ENCODE results near the gene PRRC2C.

The PRRC2C gene

GRCh38 chr1:171583591-171584201 lies 98.4 kb downstream of the PRRC2C start:
- no peak overlapping the region for H3K27ac ChIP-seq
- TF ChIP-seq CTCF (conservative IDR thresholded peaks at IDR 0.05) (no peak), ZFX (IDR thresholded peaks at IDR 0.05) (no peak)

- TF ChIP-seq ZFX (IDR thresholded peaks at IDR 0.05) (no peak), CTCF (conservative IDR thresholded peaks at IDR 0.05) (no peak)
- H3K27ac ChIP-seq = no peak overlapping the region
These were observed 100.4 kb downstream of the PRRC2C start for GRCh38 chr1:171585715-171586114.

GRCh38 chr1:171588230-171588629 lies 102.9 kb downstream of the PRRC2C start:
- TF ChIP-seq CTCF (conservative IDR thresholded peaks at IDR 0.05) (no peak), ZFX (IDR thresholded peaks at IDR 0.05) (no peak)
- H3K27ac ChIP-seq = no peak overlapping the region

- H3K27ac ChIP-seq = no peak overlapping the region
- TF ChIP-seq ZFX (IDR thresholded peaks at IDR 0.05) = no peak
- no peak for TF ChIP-seq CTCF (conservative IDR thresholded peaks at IDR 0.05)
These were observed 104.7 kb downstream of the PRRC2C start for GRCh38 chr1:171590022-171590421.

GRCh38 chr1:171595324-171595723 lies 110.0 kb downstream of the PRRC2C start:
- no peak overlapping the region for H3K27ac ChIP-seq
- TF ChIP-seq CTCF (conservative IDR thresholded peaks at IDR 0.05) = no peak
- no peak for TF ChIP-seq ZFX (IDR thresholded peaks at IDR 0.05)

- TF ChIP-seq ZFX (IDR thresholded peaks at IDR 0.05) (no peak), CTCF (conservative IDR thresholded peaks at IDR 0.05) (no peak)
- no peak overlapping the region for H3K27ac ChIP-seq
These were observed 110.8 kb downstream of the PRRC2C start for GRCh38 chr1:171596119-171596518.

- TF ChIP-seq ZFX (IDR thresholded peaks at IDR 0.05) (no peak), CTCF (conservative IDR thresholded peaks at IDR 0.05) (no peak)
- H3K27ac ChIP-seq = no peak overlapping the region
These were observed 111.4 kb downstream of the PRRC2C start for GRCh38 chr1:171596705-171597104.

All from C4-2B (cell line).